Spleen (tissue), 11 donors: Measurements from ENCODE around the gene LCE7A. TPM values are rescaled to one million over a fixed set of nuclear protein-coding genes. Genes with fewer than 3 reads are reported as not detected.

Source experiments
- DNase-seq: peaks from one replicate; pipeline ENCODE4 v3.0.0-alpha.2; 2020
- H3K27ac ChIP-seq, 8 donors: fragments of 200-600 bp; sonication (generic) in 7 of 8; 1 replicate in 4 of 8; 2 replicates in 4 of 8; pipeline versions ENCODE4 v1.5.0 to v1.8.0; 2016 to 2021; ENCODE audit warnings: inconsistent platforms in 4 of 8, mild to moderate bottlenecking in 4 of 8, moderate library complexity in 1 of 8
- H3K27me3 ChIP-seq, 7 donors: fragments of 200-600 bp; sonication (generic) in 6 of 7; replicated peaks in 1 of 7; 1 replicate in 4 of 7; 2 replicates in 3 of 7; pipeline versions ENCODE4 v1.5.0 to v1.8.0; 2016 to 2021; ENCODE audit warnings: inconsistent platforms in 3 of 7, mild to moderate bottlenecking in 1 of 7
- H3K36me3 ChIP-seq, 6 donors: fragments of 200-600 bp; sonication (generic) in 5 of 6; 1 replicate in 4 of 6; 2 replicates in 2 of 6; pipeline versions ENCODE4 v1.5.0 to v1.8.0; 2016 to 2021; ENCODE audit warnings: inconsistent platforms in 2 of 6
- H3K4me1 ChIP-seq, 6 donors: fragments of 200-600 bp; sonication (generic) in 5 of 6; 1 replicate in 3 of 6; 2 replicates in 3 of 6; pipeline versions ENCODE4 v1.5.0 to v1.8.0; 2016 to 2021; ENCODE audit warnings: inconsistent platforms in 3 of 6
- H3K4me3 ChIP-seq, 8 donors: fragments of 200-600 bp; sonication (generic) in 7 of 8; 1 replicate in 4 of 8; 2 replicates in 4 of 8; pipeline versions ENCODE4 v1.5.0 to v1.8.0; 2016 to 2021; ENCODE audit warnings: inconsistent platforms in 4 of 8, mild to moderate bottlenecking in 4 of 8, moderate library complexity in 2 of 8
- H3K9me3 ChIP-seq, 8 donors: fragments of 200-600 bp; sonication (generic) in 7 of 8; 1 replicate in 4 of 8; 2 replicates in 4 of 8; pipeline versions ENCODE4 v1.5.0 to v1.8.0; 2016 to 2021; ENCODE audit warnings: inconsistent platforms in 4 of 8
- CTCF ChIP-seq, 11 experiments: fragments of 200-600 bp in 7 of 11; fragments of 450-650 bp in 4 of 11; sonication (generic) in 4 of 11; IDR thresholded peaks in 8 of 11; conservative IDR thresholded peaks in 3 of 11; 1 replicate in 7 of 11; 2 replicates in 4 of 11; pipeline versions ENCODE4 v1.4.0 to v1.8.0; 2016 to 2021; ENCODE audit warnings: antibody characterized with exemption in 11 of 11, inconsistent platforms in 4 of 11, mild to moderate bottlenecking in 1 of 11
- POLR2A ChIP-seq, 3 donors: fragments of 450-650 bp; IDR thresholded peaks; one replicate each; pipeline ENCODE4 v1.5.1; 2017; ENCODE audit warnings: antibody characterized with exemption in 3 of 3, mild to moderate bottlenecking in 1 of 3
- POLR2AphosphoS5 ChIP-seq, 3 donors: sonication (generic); formaldehyde crosslinking; IDR thresholded peaks; one replicate each; pipeline ENCODE4 v1.5.1; 2017; ENCODE audit warnings: antibody characterized with exemption in 3 of 3
- WGBS, 5 donors: extraction: QIAGEN DNeasy Blood & Tissue Kit in 3 of 5; methylation state at CpG; one replicate each; pipeline versions ENCODE4 v1.1.5 to v1.1.7; 2013 to 2018; 5-methylcytosine and 5-hydroxymethylcytosine counted together
- intact Hi-C: fragments of 100-400 bp; cut with DNase I; formaldehyde crosslinking; loops from one replicate; pipeline ENCODE4 v1.15.0; 2023; ENCODE audit warnings: low total_unique reads
- polyA plus RNA-seq, 3 donors: library from polyadenylated mRNA; stranded (reverse); fragments of 200-250 nt; gene quantifications; one replicate each; pipeline ENCODE4 v1.2.1, GENCODE V29; 2013
- total RNA-seq, 7 donors: library from RNA; depleted of rRNA in 3 of 7; stranded (reverse); fragments of >200 nt in 3 of 7; fragmentation: NEBNext Ultra II Directional in 4 of 7; extraction: Animal tissue kit (Norgen Biotek cat#: 25700) in 4 of 7; gene quantifications; one replicate each; pipeline versions ENCODE4 v1.1.0 to v1.2.1, GENCODE V29; 2016 to 2021
- donor health status: healthy with polysubstance abuse.
- donor health status: DM: no; HTN: no; CAD: no; lungs with moderate emphysema.
- donor health status: DM: no; HTN: no; CAD: no.
- donor health status: Bipolar disorder and iron deficiency.
- donor health status: healthy.
- donor health status: DM: no; HTN: no; CAD: no.
- donor health status: DM: yes; HTN: yes; CAD: no.

Gene LCE7A
- total and polyA plus RNA-seq, 10 donors: not detected

GRCh38 chr1:152907686-152908601 lies 48.1 kb downstream of the LCE7A start, which contains the start of gene IVL:
Gene IVL (plus strand): TSS chr1:152908546. CDS start chr1:152909798, 1,252 bp downstream.
- TF ChIP-seq CTCF (IDR thresholded peaks at IDR 0.05 in 8 of 11, conservative IDR thresholded peaks at IDR 0.05 in 3 of 11): no peak
- TF ChIP-seq POLR2AphosphoS5 (IDR thresholded peaks at IDR 0.05): no peak
- TF ChIP-seq POLR2A (IDR thresholded peaks at IDR 0.05): no peak
- Histone ChIP-seq H3K4me3 (no peak within 1 kb of the TSS), H3K27ac (no peak within 1 kb of the TSS), H3K36me3 (no peaks in the 10 kb centered on the region), H3K4me1 (no peaks in the 10 kb centered on the region), H3K27me3 (peaks cover 0 to 73% (median 0%) of the 10 kb centered on the region in 7 donors), H3K9me3 (peaks cover 0 to 5% (median 0%) of the 10 kb centered on the region in 8 donors)
- no peak for DNase-seq
- WGBS, 5 donors: 64 to 79% (median 68%) methylated on average over 4 of the region's 4 CpGs
- intact Hi-C loops: no loop called here

- Histone ChIP-seq H3K4me1 (no peaks in the 10 kb centered on the region), H3K9me3 (peaks cover 0 to 5% (median 0%) of the 10 kb centered on the region in 8 donors), H3K36me3 (no peaks in the 10 kb centered on the region), H3K4me3 (no peak overlapping the region), H3K27ac (no peak overlapping the region), H3K27me3 (peaks cover 0 to 69% (median 0%) of the 10 kb centered on the region in 7 donors)
- intact Hi-C loops: no loop called here
- DNase-seq: no peak
- WGBS, 5 donors: 83 to 95% (median 92%) methylated on average over 3 of the region's 3 CpGs
- TF ChIP-seq CTCF (IDR thresholded peaks at IDR 0.05 in 8 of 11, conservative IDR thresholded peaks at IDR 0.05 in 3 of 11) (no peak), POLR2AphosphoS5 (IDR thresholded peaks at IDR 0.05) (no peak), POLR2A (IDR thresholded peaks at IDR 0.05) (no peak)
Observed at GRCh38 chr1:152909206-152909605, 49.4 kb downstream of the LCE7A start.

Other genes with a start within 250 kb of the LCE7A start
- not detected for gene LCE3B, start 246.2 kb upstream of the LCE7A start, total RNA-seq
- gene LCE3B, start 246.2 kb upstream of the LCE7A start, polyA plus RNA-seq: not detected
- gene LCE3A, start 236.9 kb upstream of the LCE7A start, total RNA-seq: not detected
- not detected for gene LCE3A, start 236.9 kb upstream of the LCE7A start, polyA plus RNA-seq
- not detected for gene LCE2D, start 196.6 kb upstream of the LCE7A start, total RNA-seq
- not detected for gene LCE2D, start 196.6 kb upstream of the LCE7A start, polyA plus RNA-seq
- not detected for gene LCE2C, start 184.7 kb upstream of the LCE7A start, total RNA-seq
- gene LCE2C, start 184.7 kb upstream of the LCE7A start, polyA plus RNA-seq: not detected
- gene LCE2B, start 173.9 kb upstream of the LCE7A start, total RNA-seq: not detected
- gene LCE2B, start 173.9 kb upstream of the LCE7A start, polyA plus RNA-seq: not detected
- not detected for gene LCE2A, start 161.7 kb upstream of the LCE7A start, total RNA-seq
- gene LCE2A, start 161.7 kb upstream of the LCE7A start, polyA plus RNA-seq: not detected
- not detected for gene LCE4A, start 151.8 kb upstream of the LCE7A start, total RNA-seq
- not detected for gene LCE4A, start 151.8 kb upstream of the LCE7A start, polyA plus RNA-seq
- gene KPRP, start 102.0 kb upstream of the LCE7A start, total RNA-seq: not detected
- not detected for gene KPRP, start 102.0 kb upstream of the LCE7A start, polyA plus RNA-seq
- gene LCE1F, start 84.9 kb upstream of the LCE7A start, total RNA-seq: not detected
- not detected for gene LCE1F, start 84.9 kb upstream of the LCE7A start, polyA plus RNA-seq
- gene LCE1E, start 73.7 kb upstream of the LCE7A start, total RNA-seq: not detected
- not detected for gene LCE1E, start 73.7 kb upstream of the LCE7A start, polyA plus RNA-seq
- gene LCE1D, start 63.3 kb upstream of the LCE7A start, total RNA-seq: not detected
- not detected for gene LCE1D, start 63.3 kb upstream of the LCE7A start, polyA plus RNA-seq
- gene LCE1C, start 53.3 kb upstream of the LCE7A start, total RNA-seq: not detected
- gene LCE1C, start 53.3 kb upstream of the LCE7A start, polyA plus RNA-seq: not detected
- not detected for gene LCE1B, start 48.0 kb upstream of the LCE7A start, total RNA-seq
- gene LCE1B, start 48.0 kb upstream of the LCE7A start, polyA plus RNA-seq: not detected
- gene LCE1A, start 32.5 kb upstream of the LCE7A start, total RNA-seq: not detected
- not detected for gene LCE1A, start 32.5 kb upstream of the LCE7A start, polyA plus RNA-seq
- gene LCE6A, start 17.1 kb upstream of the LCE7A start, total RNA-seq: not detected
- not detected for gene LCE6A, start 17.1 kb upstream of the LCE7A start, polyA plus RNA-seq
- gene SMCP, start 18.3 kb downstream of the LCE7A start, total RNA-seq: not detected
- not detected for gene SMCP, start 18.3 kb downstream of the LCE7A start, polyA plus RNA-seq
- not detected for gene IVL, start 48.5 kb downstream of the LCE7A start, total RNA-seq
- gene IVL, start 48.5 kb downstream of the LCE7A start, polyA plus RNA-seq: under 1 TPM in 2 of 3 donors, not detected in 1; 0.04 to 0.05 TPM
- gene SPRR5, start 87.2 kb downstream of the LCE7A start, total RNA-seq: not detected
- gene SPRR5, start 87.2 kb downstream of the LCE7A start, polyA plus RNA-seq: not detected
- not detected for gene SPRR4, start 110.7 kb downstream of the LCE7A start, total RNA-seq
- not detected for gene SPRR4, start 110.7 kb downstream of the LCE7A start, polyA plus RNA-seq
- not detected for gene SPRR1A, start 124.1 kb downstream of the LCE7A start, total RNA-seq
- gene SPRR1A, start 124.1 kb downstream of the LCE7A start, polyA plus RNA-seq: not detected
- gene SPRR3, start 141.8 kb downstream of the LCE7A start, total RNA-seq: not detected
- 1 to 10 TPM in 2 of 3 donors, under 1 TPM in 1; 0.39 to 9.3 (median 1.8) TPM for gene SPRR3, start 141.8 kb downstream of the LCE7A start, polyA plus RNA-seq
- not detected for gene SPRR1B, start 171.2 kb downstream of the LCE7A start, total RNA-seq
- gene SPRR1B, start 171.2 kb downstream of the LCE7A start, polyA plus RNA-seq: 1 to 10 TPM in 1 of 3 donors, under 1 TPM in 1, not detected in 1; 0.30 to 1.2 TPM
- not detected for gene SPRR2D, start 181.1 kb downstream of the LCE7A start, total RNA-seq
- gene SPRR2D, start 181.1 kb downstream of the LCE7A start, polyA plus RNA-seq: 1 to 10 TPM in 1 of 3 donors, not detected in 2; 1.1 TPM
- not detected for gene SPRR2A, start 197.5 kb downstream of the LCE7A start, total RNA-seq
- gene SPRR2A, start 197.5 kb downstream of the LCE7A start, polyA plus RNA-seq: 1 to 10 TPM in 1 of 3 donors, under 1 TPM in 1, not detected in 1; 0.30 to 2.2 TPM
- gene SPRR2B, start 211.6 kb downstream of the LCE7A start, total RNA-seq: not detected
- gene SPRR2B, start 211.6 kb downstream of the LCE7A start, polyA plus RNA-seq: not detected
- not detected for gene SPRR2E, start 234.5 kb downstream of the LCE7A start, total RNA-seq
- gene SPRR2E, start 234.5 kb downstream of the LCE7A start, polyA plus RNA-seq: under 1 TPM in 1 of 3 donors, not detected in 2; 0.45 TPM